Lower leg skin (tissue), 3 donors: Measurements from ENCODE around the gene TIPARP.

Source experiments
- POLR2A ChIP-seq, 2 donors: fragments of 450-650 bp; IDR thresholded peaks; one replicate each; pipeline ENCODE4 v1.6.1; 2016 to 2017; ENCODE audit warnings: antibody characterized with exemption in 2 of 2, mild to moderate bottlenecking in 1 of 2, moderate library complexity in 1 of 2
- TF ChIP-seq, protein P1 (sequence below), 3 donors: fragments of 450-650 bp; IDR thresholded peaks; one replicate each; pipeline ENCODE4 v1.5.1; 2016; ENCODE audit warnings: antibody characterized with exemption in 3 of 3, mild to moderate bottlenecking in 3 of 3, moderate library complexity in 2 of 3

DNA sequence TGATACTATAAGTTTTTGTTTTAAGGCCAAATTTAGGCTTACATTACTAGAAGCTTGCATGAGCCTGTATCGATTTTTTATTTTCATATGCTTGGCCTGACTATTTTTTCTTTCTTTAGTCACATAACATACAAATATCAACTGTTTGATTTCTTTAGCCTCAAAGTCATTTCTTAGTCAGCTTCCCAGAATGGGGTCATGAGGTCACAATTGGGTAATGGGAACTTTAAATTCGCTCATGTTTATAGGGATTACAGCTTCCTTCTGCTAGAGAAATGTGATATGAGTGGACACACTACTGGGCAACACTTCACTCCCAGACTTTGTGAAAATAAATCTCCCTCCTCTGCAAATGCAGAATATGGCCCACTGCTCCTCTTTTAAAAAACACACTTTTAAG is 9.1 kb upstream of the TIPARP start:
- no peak for TF ChIP-seq POLR2A (IDR thresholded peaks at IDR 0.05)
- TF ChIP-seq, protein P1, sequence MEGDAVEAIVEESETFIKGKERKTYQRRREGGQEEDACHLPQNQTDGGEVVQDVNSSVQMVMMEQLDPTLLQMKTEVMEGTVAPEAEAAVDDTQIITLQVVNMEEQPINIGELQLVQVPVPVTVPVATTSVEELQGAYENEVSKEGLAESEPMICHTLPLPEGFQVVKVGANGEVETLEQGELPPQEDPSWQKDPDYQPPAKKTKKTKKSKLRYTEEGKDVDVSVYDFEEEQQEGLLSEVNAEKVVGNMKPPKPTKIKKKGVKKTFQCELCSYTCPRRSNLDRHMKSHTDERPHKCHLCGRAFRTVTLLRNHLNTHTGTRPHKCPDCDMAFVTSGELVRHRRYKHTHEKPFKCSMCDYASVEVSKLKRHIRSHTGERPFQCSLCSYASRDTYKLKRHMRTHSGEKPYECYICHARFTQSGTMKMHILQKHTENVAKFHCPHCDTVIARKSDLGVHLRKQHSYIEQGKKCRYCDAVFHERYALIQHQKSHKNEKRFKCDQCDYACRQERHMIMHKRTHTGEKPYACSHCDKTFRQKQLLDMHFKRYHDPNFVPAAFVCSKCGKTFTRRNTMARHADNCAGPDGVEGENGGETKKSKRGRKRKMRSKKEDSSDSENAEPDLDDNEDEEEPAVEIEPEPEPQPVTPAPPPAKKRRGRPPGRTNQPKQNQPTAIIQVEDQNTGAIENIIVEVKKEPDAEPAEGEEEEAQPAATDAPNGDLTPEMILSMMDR (IDR thresholded peaks at IDR 0.05) = no peak
